K562 (cell line): ENCODE data around the gene ABHD16B.

Source experiments
- CTCF ChIP-seq, 3 experiments: IDR thresholded peaks in 2 of 3; conservative IDR thresholded peaks in 1 of 3; 2 replicates each; pipeline ENCODE4 v1.5.1; 2011 to 2012; ENCODE audit warnings: low read length in 3 of 3, mild to moderate bottlenecking in 3 of 3, control low read depth in 2 of 3, improper control_type of control experiment in 1 of 3, inconsistent platforms in 1 of 3, low read depth in 1 of 3, mixed read lengths in 1 of 3, moderate library complexity in 1 of 3; ENCODE audit not compliant: insufficient read depth in 2 of 3
- ELF1 ChIP-seq: fragments of 200-800 bp; sonication (Bioruptor generic); IDR thresholded peaks from 2 replicates; pipeline ENCODE4 v1.6.1; 2016; ENCODE audit warnings: missing genetic modification characterization, missing compliant biosample characterization
- EZH2 ChIP-seq: IDR thresholded peaks from 2 replicates; pipeline ENCODE4 v1.6.1; 2012; ENCODE audit warnings: low read depth, mild to moderate bottlenecking, inconsistent platforms, low read length, borderline replicate concordance
- FOXP1 ChIP-seq: sonication (generic); formaldehyde crosslinking; IDR thresholded peaks from 2 replicates; pipeline ENCODE4 v1.8.0; 2022; ENCODE audit warnings: mild to moderate bottlenecking, missing genetic modification reagents
- HBP1 ChIP-seq: fragments of 450-650 bp; formaldehyde crosslinking; IDR thresholded peaks from 2 replicates; pipeline ENCODE4 v1.4.0; 2022; ENCODE audit warnings: missing genetic modification characterization
- HMGXB4 ChIP-seq: sonication (generic); formaldehyde crosslinking; IDR thresholded peaks from 2 replicates; pipeline ENCODE4 v1.8.1; 2023; ENCODE audit warnings: mild to moderate bottlenecking, missing genetic modification reagents
- KDM4B ChIP-seq, 2 experiments: fragments of 450-650 bp in 1 of 2; sonication (generic) in 1 of 2; IDR thresholded peaks; 2 replicates each; pipeline ENCODE4 v1.6.1; 2016 to 2017; ENCODE audit warnings: borderline replicate concordance in 2 of 2, antibody characterized with exemption in 1 of 2, low read depth in 1 of 2, mild to moderate bottlenecking in 1 of 2
- POLR2AphosphoS5 ChIP-seq: IDR thresholded peaks from 2 replicates; pipeline ENCODE4 v1.6.1; 2011; ENCODE audit warnings: mild to moderate bottlenecking, low read depth, low read length, moderate library complexity; ENCODE audit not compliant: control insufficient read depth, insufficient read depth
- SMARCE1 ChIP-seq: fragments of 450-650 bp; IDR thresholded peaks from 2 replicates; pipeline ENCODE4 v1.7.1; 2016; ENCODE audit warnings: mild to moderate bottlenecking
- TAF15 ChIP-seq: fragments of 200-400 bp; formaldehyde crosslinking; IDR thresholded peaks from 2 replicates; pipeline ENCODE4 v1.6.1; 2017; ENCODE audit warnings: mild to moderate bottlenecking, low read depth, low read length, moderate library complexity
- XRCC4 ChIP-seq: IDR thresholded peaks from one replicate; pipeline ENCODE4 v1.6.1; 2011; ENCODE audit not compliant: insufficient read depth, insufficient read length; ENCODE audit errors: extremely low read depth

- TF ChIP-seq KDM4B (IDR thresholded peaks at IDR 0.05; ENCODE audit: borderline replicate concordance in 2 of 2, low read depth in 1 of 2) (no peak), FOXP1 (CRISPR knock-in tag) (no peak), EZH2 (no peak), ELF1 (tag) (no peak), HMGXB4 (CRISPR knock-in tag) (no peak), POLR2AphosphoS5 (no peak), SMARCE1 (no peak), HBP1 (CRISPR knock-in tag) (no peak), TAF15 (no peak), XRCC4 (no peak), CTCF (IDR thresholded peaks at IDR 0.05 in 2 of 3, conservative IDR thresholded peaks at IDR 0.05 in 1 of 3; ENCODE audit: insufficient read depth in 2 of 3, low read depth in 1 of 3, low read length in 3 of 3) (no peak)
Measured at GRCh38 chr20:63882257-63883200, 21.2 kb downstream of the ABHD16B start.
